SK-N-SH treated with all-trans-retinoic acid at 6 μM for 48 hours (cell line): ENCODE data around the gene KLHL4.

Experiments
- BACH2 ChIP-seq: fragments of 250-450 bp; sonication (Bioruptor Pico); IDR thresholded peaks from 2 replicates; pipeline ENCODE4 v1.9.0; 2021; ENCODE audit warnings: mild to moderate bottlenecking, borderline replicate concordance
- CSDC2 ChIP-seq: fragments of 250-450 bp; sonication (Bioruptor Pico); IDR thresholded peaks from 2 replicates; pipeline ENCODE4 v1.5.0; 2020; ENCODE audit warnings: mild to moderate bottlenecking, moderate library complexity
- GLIS3 ChIP-seq: fragments of 250-450 bp; sonication (Bioruptor Pico); IDR thresholded peaks from 2 replicates; pipeline ENCODE4 v1.5.0; 2020; ENCODE audit warnings: mild to moderate bottlenecking, moderate library complexity
- ISL1 ChIP-seq: fragments of 250-450 bp; sonication (Bioruptor Pico); IDR thresholded peaks from 2 replicates; pipeline ENCODE4 v2.1.2; 2022; ENCODE audit warnings: mild to moderate bottlenecking, moderate library complexity
- OSR1 ChIP-seq: fragments of 250-450 bp; sonication (Bioruptor Pico); IDR thresholded peaks from 2 replicates; pipeline ENCODE4 v1.8.0; 2022; ENCODE audit warnings: moderate library complexity, mild to moderate bottlenecking, inconsistent platforms
- RARB ChIP-seq: fragments of 250-450 bp; sonication (Bioruptor Pico); IDR thresholded peaks from 2 replicates; pipeline ENCODE4 v1.8.0; 2021; ENCODE audit warnings: mild to moderate bottlenecking, moderate library complexity
- ZC3H10 ChIP-seq: fragments of 250-450 bp; sonication (Bioruptor Pico); IDR thresholded peaks from 2 replicates; pipeline ENCODE4 v1.5.1; 2021; ENCODE audit warnings: mild to moderate bottlenecking, moderate library complexity
- ZFP3 ChIP-seq: fragments of 250-450 bp; sonication (Bioruptor Pico); IDR thresholded peaks from 2 replicates; pipeline ENCODE4 v1.5.0; 2020; ENCODE audit warnings: mild to moderate bottlenecking, moderate library complexity
- TF ChIP-seq, protein P1 (sequence below): fragments of 250-450 bp; sonication (Bioruptor Pico); IDR thresholded peaks from 2 replicates; pipeline ENCODE4 v1.8.0; 2020; ENCODE audit warnings: mild to moderate bottlenecking, moderate library complexity, borderline replicate concordance

GRCh38 chrX:87468941-87469340, 48.7 kb upstream of the KLHL4 start:
- TF ChIP-seq CSDC2 (CRISPR knock-in tag) (no peak), ZFP3 (CRISPR knock-in tag) (no peak), RARB (CRISPR knock-in tag) (no peak), GLIS3 (CRISPR knock-in tag) (no peak), OSR1 (CRISPR knock-in tag) (no peak), ZC3H10 (CRISPR knock-in tag) (no peak), ISL1 (CRISPR knock-in tag) (no peak), BACH2 (CRISPR knock-in tag) (no peak)
- TF ChIP-seq, protein P1, sequence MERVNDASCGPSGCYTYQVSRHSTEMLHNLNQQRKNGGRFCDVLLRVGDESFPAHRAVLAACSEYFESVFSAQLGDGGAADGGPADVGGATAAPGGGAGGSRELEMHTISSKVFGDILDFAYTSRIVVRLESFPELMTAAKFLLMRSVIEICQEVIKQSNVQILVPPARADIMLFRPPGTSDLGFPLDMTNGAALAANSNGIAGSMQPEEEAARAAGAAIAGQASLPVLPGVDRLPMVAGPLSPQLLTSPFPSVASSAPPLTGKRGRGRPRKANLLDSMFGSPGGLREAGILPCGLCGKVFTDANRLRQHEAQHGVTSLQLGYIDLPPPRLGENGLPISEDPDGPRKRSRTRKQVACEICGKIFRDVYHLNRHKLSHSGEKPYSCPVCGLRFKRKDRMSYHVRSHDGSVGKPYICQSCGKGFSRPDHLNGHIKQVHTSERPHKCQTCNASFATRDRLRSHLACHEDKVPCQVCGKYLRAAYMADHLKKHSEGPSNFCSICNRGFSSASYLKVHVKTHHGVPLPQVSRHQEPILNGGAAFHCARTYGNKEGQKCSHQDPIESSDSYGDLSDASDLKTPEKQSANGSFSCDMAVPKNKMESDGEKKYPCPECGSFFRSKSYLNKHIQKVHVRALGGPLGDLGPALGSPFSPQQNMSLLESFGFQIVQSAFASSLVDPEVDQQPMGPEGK (CRISPR knock-in tag): no peak
